ENCODE results near the gene SCUBE3.

DNA sequence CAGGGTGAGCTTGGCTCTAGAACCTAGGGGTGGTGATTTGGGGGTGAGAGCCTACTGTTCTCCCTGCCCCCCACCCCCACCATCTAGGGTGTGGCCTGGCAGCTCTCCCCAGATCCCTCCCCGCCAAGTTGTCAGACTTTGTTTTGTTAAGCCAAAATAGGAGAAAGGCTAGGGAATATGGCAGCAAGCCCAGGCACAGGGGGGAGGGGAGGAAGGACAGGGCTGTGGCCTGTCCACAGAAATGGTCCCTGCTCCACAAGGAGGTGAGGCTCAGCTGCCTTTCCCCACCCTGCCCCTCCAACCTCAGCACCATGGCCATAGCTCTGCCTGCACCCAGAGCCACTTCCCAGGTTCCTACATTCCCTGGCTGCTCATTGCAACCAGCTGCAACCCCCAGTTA, 17.2 kb downstream of the SCUBE3 start:
- TF ChIP-seq, protein P1, sequence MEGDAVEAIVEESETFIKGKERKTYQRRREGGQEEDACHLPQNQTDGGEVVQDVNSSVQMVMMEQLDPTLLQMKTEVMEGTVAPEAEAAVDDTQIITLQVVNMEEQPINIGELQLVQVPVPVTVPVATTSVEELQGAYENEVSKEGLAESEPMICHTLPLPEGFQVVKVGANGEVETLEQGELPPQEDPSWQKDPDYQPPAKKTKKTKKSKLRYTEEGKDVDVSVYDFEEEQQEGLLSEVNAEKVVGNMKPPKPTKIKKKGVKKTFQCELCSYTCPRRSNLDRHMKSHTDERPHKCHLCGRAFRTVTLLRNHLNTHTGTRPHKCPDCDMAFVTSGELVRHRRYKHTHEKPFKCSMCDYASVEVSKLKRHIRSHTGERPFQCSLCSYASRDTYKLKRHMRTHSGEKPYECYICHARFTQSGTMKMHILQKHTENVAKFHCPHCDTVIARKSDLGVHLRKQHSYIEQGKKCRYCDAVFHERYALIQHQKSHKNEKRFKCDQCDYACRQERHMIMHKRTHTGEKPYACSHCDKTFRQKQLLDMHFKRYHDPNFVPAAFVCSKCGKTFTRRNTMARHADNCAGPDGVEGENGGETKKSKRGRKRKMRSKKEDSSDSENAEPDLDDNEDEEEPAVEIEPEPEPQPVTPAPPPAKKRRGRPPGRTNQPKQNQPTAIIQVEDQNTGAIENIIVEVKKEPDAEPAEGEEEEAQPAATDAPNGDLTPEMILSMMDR (IDR thresholded peaks at IDR 0.05; ENCODE audit: insufficient read depth, low read length), result no peak
- TF ChIP-seq, protein P2, sequence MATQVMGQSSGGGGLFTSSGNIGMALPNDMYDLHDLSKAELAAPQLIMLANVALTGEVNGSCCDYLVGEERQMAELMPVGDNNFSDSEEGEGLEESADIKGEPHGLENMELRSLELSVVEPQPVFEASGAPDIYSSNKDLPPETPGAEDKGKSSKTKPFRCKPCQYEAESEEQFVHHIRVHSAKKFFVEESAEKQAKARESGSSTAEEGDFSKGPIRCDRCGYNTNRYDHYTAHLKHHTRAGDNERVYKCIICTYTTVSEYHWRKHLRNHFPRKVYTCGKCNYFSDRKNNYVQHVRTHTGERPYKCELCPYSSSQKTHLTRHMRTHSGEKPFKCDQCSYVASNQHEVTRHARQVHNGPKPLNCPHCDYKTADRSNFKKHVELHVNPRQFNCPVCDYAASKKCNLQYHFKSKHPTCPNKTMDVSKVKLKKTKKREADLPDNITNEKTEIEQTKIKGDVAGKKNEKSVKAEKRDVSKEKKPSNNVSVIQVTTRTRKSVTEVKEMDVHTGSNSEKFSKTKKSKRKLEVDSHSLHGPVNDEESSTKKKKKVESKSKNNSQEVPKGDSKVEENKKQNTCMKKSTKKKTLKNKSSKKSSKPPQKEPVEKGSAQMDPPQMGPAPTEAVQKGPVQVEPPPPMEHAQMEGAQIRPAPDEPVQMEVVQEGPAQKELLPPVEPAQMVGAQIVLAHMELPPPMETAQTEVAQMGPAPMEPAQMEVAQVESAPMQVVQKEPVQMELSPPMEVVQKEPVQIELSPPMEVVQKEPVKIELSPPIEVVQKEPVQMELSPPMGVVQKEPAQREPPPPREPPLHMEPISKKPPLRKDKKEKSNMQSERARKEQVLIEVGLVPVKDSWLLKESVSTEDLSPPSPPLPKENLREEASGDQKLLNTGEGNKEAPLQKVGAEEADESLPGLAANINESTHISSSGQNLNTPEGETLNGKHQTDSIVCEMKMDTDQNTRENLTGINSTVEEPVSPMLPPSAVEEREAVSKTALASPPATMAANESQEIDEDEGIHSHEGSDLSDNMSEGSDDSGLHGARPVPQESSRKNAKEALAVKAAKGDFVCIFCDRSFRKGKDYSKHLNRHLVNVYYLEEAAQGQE (IDR thresholded peaks at IDR 0.05; ENCODE audit: insufficient replicate concordance, low read depth), result no peak
- TF ChIP-seq POLR2AphosphoS5 (IDR thresholded peaks at IDR 0.05; ENCODE audit: low read depth) (no peak), SPI1 (IDR thresholded peaks at IDR 0.05; ENCODE audit: borderline replicate concordance, low read depth) (no peak), GABPA (IDR thresholded peaks at IDR 0.05; ENCODE audit: low read depth) (no peak)

Measured in HL-60 (cell line).